ENCODE results near the gene PDE6H. TPM values are rescaled to one million over a fixed set of nuclear protein-coding genes. Genes with fewer than 3 reads are reported as not detected.

PDE6H gene
- total RNA-seq, 2 donors from 2014 or later: not detected

- H3K9me3 ChIP-seq (ENCODE audit: control insufficient read depth, low read length): no peaks in the 10 kb centered on the region
- peaks cover 6% of the 10 kb centered on the region for H3K4me1 Mint-ChIP-seq
- no peak overlapping the region for H3K4me3 Mint-ChIP-seq
- no peaks in the 10 kb centered on the region for H3K36me3 Mint-ChIP-seq (ENCODE audit: low read depth)
- H3K27ac Mint-ChIP-seq: no peak overlapping the region
- no peak overlapping the region for H3K4me3 ChIP-seq (ENCODE audit: low read length)
- H3K27ac ChIP-seq (ENCODE audit: low read depth, low read length): no peak overlapping the region
- no peaks in the 10 kb centered on the region for H3K4me1 ChIP-seq (ENCODE audit: control insufficient read depth, insufficient read depth, low read length)
- H3K36me3 ChIP-seq (ENCODE audit: control insufficient read depth, insufficient read depth, low read length): no peaks in the 10 kb centered on the region
- H3K9me3 Mint-ChIP-seq: no peaks in the 10 kb centered on the region
- TF ChIP-seq CTCF (conservative IDR thresholded peaks at IDR 0.05): no peak
- no peak overlapping the region for H3K9ac ChIP-seq (ENCODE audit: extremely low read depth, low read length, poor library complexity, severe bottlenecking)
- no peaks in the 10 kb centered on the region for H3K27me3 ChIP-seq (ENCODE audit: control insufficient read depth, insufficient read depth, low read length, poor library complexity, severe bottlenecking)
- no peaks in the 10 kb centered on the region for H3K27me3 Mint-ChIP-seq (ENCODE audit: insufficient read depth)
- no peak for DNase-seq
These were observed 32.2 kb downstream of the PDE6H start for GRCh38 chr12:15005064-15005463.

GRCh38 chr12:15007551-15007950 is 34.7 kb downstream of the PDE6H start:
- Mint-ChIP-seq H3K27ac (no peak overlapping the region), H3K27me3 (ENCODE audit: insufficient read depth) (no peaks in the 10 kb centered on the region), H3K36me3 (ENCODE audit: low read depth) (no peaks in the 10 kb centered on the region), H3K4me1 (no peaks in the 10 kb centered on the region), H3K4me3 (no peak overlapping the region), H3K9me3 (no peaks in the 10 kb centered on the region)
- WGBS, 2 experiments (ENCODE audit: insufficient coverage in 1 of 2, insufficient read length in 1 of 2): 92 to 100% methylated on average over 1 to 3 of the region's 3 CpGs
- Histone ChIP-seq H3K9ac (ENCODE audit: extremely low read depth, low read length, poor library complexity, severe bottlenecking) (no peak overlapping the region), H3K4me3 (ENCODE audit: low read length) (no peak overlapping the region), H3K4me1 (ENCODE audit: control insufficient read depth, insufficient read depth, low read length) (no peaks in the 10 kb centered on the region), H3K9me3 (ENCODE audit: control insufficient read depth, low read length) (no peaks in the 10 kb centered on the region), H3K27me3 (ENCODE audit: control insufficient read depth, insufficient read depth, low read length, poor library complexity, severe bottlenecking) (no peaks in the 10 kb centered on the region), H3K36me3 (ENCODE audit: control insufficient read depth, insufficient read depth, low read length) (no peaks in the 10 kb centered on the region), H3K27ac (ENCODE audit: low read depth, low read length) (no peak overlapping the region)
- no peak for TF ChIP-seq CTCF (conservative IDR thresholded peaks at IDR 0.05)
- DNase-seq: no peak

- TF ChIP-seq CTCF (conservative IDR thresholded peaks at IDR 0.05): peak; percentile 89
- Mint-ChIP-seq H3K36me3 (ENCODE audit: low read depth) (no peaks in the 10 kb centered on the region), H3K27ac (no peak overlapping the region), H3K9me3 (no peaks in the 10 kb centered on the region), H3K4me3 (no peak overlapping the region), H3K27me3 (ENCODE audit: insufficient read depth) (peaks cover 12% of the 10 kb centered on the region), H3K4me1 (peaks cover 4% of the 10 kb centered on the region)
- Histone ChIP-seq H3K9me3 (ENCODE audit: control insufficient read depth, low read length) (no peaks in the 10 kb centered on the region), H3K27ac (ENCODE audit: low read depth, low read length) (no peak overlapping the region), H3K36me3 (ENCODE audit: control insufficient read depth, insufficient read depth, low read length) (no peaks in the 10 kb centered on the region), H3K9ac (ENCODE audit: extremely low read depth, low read length, poor library complexity, severe bottlenecking) (no peak overlapping the region), H3K27me3 (ENCODE audit: control insufficient read depth, insufficient read depth, low read length, poor library complexity, severe bottlenecking) (peaks cover 25% of the 10 kb centered on the region), H3K4me3 (ENCODE audit: low read length) (no peak overlapping the region), H3K4me1 (ENCODE audit: control insufficient read depth, insufficient read depth, low read length) (no peaks in the 10 kb centered on the region)
- DNase-seq: peak; percentile 63
These were observed 38.3 kb downstream of the PDE6H start for GRCh38 chr12:15011162-15011561.

All from endodermal cell (in vitro differentiated cells).